CD4-positive, alpha-beta T cell treated with Interleukin-4 for 1 hour (primary cell): Measurements from ENCODE around the gene IGF2BP3.
A peak's percentile ranks its signal among the peaks of the same experiment; 100 is the strongest.

Experiments used
- DNase-seq, 2 donors: peaks; one replicate each; pipeline ENCODE4 v3.0.0-alpha.2; 2020 to 2022

The IGF2BP3 gene

GRCh38 chr7:23472046-23472445 lies 1.8 kb upstream of the IGF2BP3 start:
- no peak for DNase-seq

- peak; percentile 26 to 37 for DNase-seq
Observed at GRCh38 chr7:23471106-23471859, 992 bp upstream of the IGF2BP3 start.

DNA sequence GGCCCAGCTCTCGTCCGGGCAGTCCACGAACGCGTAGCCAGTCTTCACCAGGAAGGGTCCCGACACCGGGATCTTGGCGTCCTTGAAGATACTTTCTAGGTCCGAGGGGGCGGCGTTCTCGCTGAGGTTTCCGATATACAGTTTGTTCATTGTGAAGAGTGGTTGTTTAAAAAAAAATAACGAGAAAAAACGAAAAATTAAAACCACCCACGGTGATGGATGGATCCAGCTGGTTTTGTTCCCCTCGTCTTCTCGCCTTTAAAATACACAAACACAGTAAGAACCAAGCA lies 385 bp downstream of the IGF2BP3 start:
- no peak for DNase-seq

- peak in 1 of 2 donors; percentile 38 for DNase-seq
Observed at GRCh38 chr7:23469150-23469960, 936 bp downstream of the IGF2BP3 start.

GRCh38 chr7:23468526-23469149 lies 1.7 kb downstream of the IGF2BP3 start:
- no peak for DNase-seq

GRCh38 chr7:23467806-23468525 lies 2.3 kb downstream of the IGF2BP3 start:
- DNase-seq: no peak

DNA sequence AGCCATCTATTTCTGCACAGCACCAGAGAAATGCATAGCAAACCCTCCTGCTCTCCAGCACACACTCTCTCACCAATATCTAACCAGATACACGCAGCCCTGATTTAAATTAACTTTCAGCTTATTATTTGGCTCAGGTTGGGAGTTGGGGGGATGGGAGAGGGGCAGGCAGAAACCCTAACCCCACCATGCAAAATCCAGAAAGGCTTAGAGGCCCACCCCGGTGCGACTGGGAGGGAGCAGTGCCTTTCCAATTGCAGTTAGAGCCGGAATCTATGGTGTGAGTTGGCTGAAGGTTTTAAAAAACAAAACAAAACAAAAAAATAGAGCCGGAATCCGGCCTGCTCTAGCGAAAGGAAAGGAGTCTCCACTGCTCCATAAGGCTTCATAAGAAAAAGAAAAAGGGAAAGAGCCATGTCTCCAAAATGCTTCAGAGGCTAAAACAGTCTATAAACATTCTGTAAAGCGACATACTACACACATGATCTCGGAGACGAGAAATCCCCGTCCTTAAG lies 2.9 kb downstream of the IGF2BP3 start:
- DNase-seq: no peak

DNA sequence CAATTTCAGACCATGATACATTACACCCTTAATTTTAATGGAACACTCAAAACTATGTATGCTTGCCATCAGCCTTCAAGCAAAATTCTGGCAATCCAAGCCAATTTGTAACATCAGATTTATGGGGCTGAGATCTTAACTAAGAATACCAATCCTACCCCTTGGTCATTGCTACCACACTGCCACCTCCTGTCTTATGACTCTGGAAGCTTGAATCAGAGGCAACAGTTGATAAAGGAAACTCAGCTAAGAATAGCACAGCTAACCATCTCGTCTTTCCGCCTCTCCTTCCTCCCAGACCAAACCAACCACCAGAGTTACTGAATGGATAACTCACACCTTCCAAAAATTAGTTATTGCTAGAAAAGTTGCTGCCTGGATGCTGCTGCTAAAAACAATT lies 7.4 kb downstream of the IGF2BP3 start:
- no peak for DNase-seq

GRCh38 chr7:23458044-23458443 lies 12.2 kb downstream of the IGF2BP3 start:
- no peak for DNase-seq

- DNase-seq: no peak
Observed at GRCh38 chr7:23456093-23456492, 14.2 kb downstream of the IGF2BP3 start.

DNA sequence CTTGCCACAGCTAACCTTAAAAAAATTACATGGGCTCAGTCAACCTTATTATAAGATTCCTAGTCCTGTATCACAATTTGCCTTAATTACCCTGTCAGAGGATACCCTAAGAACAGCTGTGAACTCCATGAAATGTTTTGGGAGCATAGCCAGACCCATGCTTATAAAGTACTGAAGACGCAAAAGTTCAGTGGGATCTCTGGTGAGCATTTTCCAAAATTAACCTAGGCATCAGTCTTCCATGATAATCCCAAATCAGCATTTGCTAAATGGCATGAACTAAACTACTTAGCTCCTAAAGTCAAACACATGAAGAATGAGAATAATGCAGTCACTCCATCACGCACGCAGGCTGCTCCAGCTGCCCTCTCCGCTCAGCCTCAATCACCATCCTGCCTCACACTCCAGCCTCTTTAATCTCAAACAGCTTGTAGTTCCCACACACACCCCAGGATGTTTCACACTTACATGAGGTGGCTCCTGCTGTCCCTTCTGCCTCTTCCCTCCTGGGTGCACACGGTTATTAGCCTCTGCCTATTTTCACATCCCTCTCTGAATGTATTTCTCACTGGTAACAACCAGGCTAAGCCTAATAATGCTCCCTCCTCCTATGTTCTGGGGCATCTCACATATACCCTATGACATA lies 15.3 kb downstream of the IGF2BP3 start:
- DNase-seq: no peak

DNA sequence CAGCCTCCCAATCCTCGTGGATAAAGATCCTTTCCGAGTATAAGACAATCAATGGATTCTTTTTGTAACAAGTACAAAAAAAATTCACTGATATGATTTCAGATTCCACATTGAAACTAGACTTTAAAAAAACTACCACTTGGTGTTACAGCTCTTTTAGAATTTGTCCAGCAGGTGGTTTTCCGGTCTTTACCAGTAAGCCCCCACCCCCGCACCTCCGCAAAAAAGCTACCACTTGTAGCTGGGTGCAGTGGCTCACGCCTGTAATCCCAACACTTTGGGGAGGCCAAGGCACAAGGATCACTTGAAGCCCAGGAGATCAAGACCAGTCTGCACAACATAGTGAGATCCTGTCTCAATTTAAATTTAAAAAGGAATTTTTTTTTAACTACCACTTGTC lies 19.8 kb downstream of the IGF2BP3 start:
- no peak for DNase-seq

GRCh38 chr7:23449941-23450340 lies 20.4 kb downstream of the IGF2BP3 start:
- no peak for DNase-seq

GRCh38 chr7:23445326-23445725 lies 25.0 kb downstream of the IGF2BP3 start:
- no peak for DNase-seq

GRCh38 chr7:23443974-23444373 lies 26.3 kb downstream of the IGF2BP3 start:
- no peak for DNase-seq

DNA sequence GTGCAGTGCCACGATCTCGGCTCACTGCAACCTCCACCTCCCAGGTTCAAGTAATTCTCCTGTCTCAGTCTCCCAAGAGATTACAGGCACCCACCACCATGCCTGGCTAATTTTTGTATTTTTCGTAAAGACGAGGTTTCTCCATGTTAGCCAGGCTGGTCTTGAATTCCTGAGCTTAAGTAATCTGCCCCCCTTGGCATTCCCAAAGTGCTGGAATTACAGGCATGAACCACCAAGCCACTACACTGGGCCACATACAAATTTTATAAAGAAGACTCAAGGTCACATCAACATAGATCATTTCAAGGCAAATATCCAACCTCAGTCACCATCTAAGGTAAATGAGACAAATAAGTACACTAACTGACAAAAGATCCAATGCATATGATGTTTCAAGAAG lies 32.1 kb downstream of the IGF2BP3 start:
- no peak for DNase-seq

DNA sequence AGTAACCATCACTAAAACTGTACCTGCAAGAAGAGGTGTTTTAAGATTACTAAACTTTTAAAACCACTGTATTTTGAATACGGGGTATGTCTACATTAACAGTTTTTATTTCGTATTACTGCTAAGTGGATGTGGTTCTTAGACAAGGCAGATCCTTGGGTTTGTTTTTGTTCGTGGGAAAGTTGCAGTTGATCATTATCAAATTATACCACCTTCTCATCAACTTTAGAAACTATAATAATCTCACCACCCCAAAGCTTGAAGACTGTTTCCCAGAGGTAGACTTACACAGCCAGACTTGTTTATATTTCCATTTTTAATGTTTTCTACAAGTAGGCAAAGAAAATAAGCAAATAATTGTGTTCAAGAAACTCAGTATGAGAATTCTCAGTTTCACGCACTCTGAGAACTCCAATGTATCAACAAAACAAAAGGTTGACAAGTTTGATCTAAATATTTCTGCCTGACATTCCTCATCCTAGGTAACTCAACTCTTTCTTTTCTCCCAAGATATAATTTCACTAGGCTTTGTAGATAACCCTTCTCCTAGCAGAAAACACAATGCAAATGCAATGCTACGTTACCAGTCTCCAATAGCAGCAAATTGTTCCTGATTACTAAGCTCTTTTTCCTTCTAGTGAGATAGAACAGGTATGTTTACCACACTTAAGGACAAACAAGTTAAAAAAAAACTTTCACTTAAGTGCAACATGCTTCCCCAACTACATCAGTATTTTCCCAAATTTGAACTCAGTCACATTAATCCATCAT lies 36.0 kb downstream of the IGF2BP3 start:
- no peak for DNase-seq

GRCh38 chr7:23431702-23432199 lies 38.5 kb downstream of the IGF2BP3 start:
- DNase-seq: no peak

DNA sequence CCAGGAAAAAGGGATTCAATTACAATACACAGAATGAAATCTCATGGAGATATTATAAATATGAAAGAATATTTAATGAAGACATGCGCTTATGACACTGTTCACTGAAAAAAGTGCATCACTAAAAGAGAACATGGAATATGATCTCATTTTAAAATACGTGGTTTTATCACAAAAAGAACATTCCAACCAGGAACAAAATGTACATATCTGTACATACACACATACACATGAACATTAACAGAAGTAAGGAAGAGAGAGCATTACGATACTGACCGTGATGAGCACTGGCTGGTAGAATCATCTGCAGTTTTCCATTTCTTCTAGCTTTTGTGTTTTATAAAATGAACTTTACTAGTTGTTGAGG lies 39.4 kb downstream of the IGF2BP3 start:
- DNase-seq: no peak

- DNase-seq: no peak
Observed at GRCh38 chr7:23426876-23427275, 43.4 kb downstream of the IGF2BP3 start.

DNA sequence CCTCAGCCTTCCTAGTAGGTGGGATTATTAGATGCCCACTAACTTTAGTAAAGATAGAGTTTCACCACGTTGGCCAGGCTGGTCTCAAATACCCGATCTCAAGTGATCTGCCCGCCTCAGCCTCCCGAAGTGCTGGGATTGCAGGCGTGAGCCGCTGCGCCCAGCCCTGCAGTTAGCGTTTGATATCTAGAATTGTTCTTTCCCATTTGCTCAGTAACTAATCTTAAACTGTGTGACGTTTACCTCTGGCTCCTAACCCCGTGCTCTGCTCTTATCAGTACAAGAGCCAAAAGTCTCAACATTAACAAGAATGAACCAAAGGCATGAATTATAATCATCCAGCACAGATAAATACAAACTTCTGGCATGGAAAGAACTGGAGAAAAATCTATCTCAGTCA lies 47.4 kb downstream of the IGF2BP3 start:
- no peak for DNase-seq

DNA sequence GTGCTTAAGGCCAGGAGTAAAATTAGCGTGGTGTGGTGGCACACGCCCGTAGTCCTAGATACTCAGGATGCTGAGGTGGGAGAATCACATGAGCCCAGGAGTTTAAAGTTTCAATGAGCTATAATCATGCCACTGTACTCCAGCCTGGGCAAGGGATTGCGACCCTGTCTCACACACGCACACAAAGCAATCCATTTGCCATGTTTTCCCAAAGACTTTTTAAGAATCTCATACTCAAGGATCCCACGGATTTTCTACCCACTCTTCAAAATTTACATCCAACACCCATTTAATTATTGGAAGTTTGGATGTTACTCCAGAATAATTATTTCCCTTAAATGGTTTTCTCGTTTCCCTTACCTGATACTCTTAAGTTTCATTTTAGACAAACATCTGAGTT lies 47.9 kb downstream of the IGF2BP3 start:
- no peak for DNase-seq
